H1 (cell line): ENCODE measurements around the gene CYTH1. TPM values are rescaled to one million over a fixed set of nuclear protein-coding genes. Genes with fewer than 3 reads are reported as not detected.

Source experiments
- CHD1 ChIP-seq: IDR thresholded peaks from 2 replicates; pipeline ENCODE4 v1.6.1; 2012; ENCODE audit warnings: low read depth, low read length, improper control_type of control experiment
- CREB1 ChIP-seq: IDR thresholded peaks from 2 replicates; pipeline ENCODE4 v1.6.1; 2012; ENCODE audit warnings: inconsistent platforms
- JUN ChIP-seq: IDR thresholded peaks from 2 replicates; pipeline ENCODE4 v1.6.1; 2011; ENCODE audit warnings: low read depth, mild to moderate bottlenecking, improper control_type of control experiment, low read length
- RBBP5 ChIP-seq: IDR thresholded peaks from 2 replicates; pipeline ENCODE4 v1.7.1; 2012; ENCODE audit warnings: low read depth, mild to moderate bottlenecking, inconsistent platforms, low read length, moderate library complexity, borderline replicate concordance
- RXRA ChIP-seq: IDR thresholded peaks from 2 replicates; pipeline ENCODE4 v1.6.1; 2011; ENCODE audit warnings: low read depth, mild to moderate bottlenecking, low read length, moderate library complexity; ENCODE audit not compliant: insufficient read depth
- polyA plus RNA-seq, 7 experiments: library from polyadenylated mRNA; depleted of rRNA in 3 of 7; stranded (reverse) in 5 of 7; unstranded in 2 of 7; fragments of >200 nt in 5 of 7; fragments of 200-250 nt in 2 of 7; gene quantifications; 1 replicate in 5 of 7; 2 replicates in 1 of 7; 4 replicates in 1 of 7; pipeline versions ENCODE4 v1.2.1 to v1.2.3, GENCODE V29; 2011 to 2013; ENCODE audit warnings: missing spikeins in 2 of 7, mixed read lengths in 2 of 7
- total RNA-seq: library from RNA; stranded (reverse); fragmentation: NEBNext Ultra II Directional; extraction: Animal tissue kit (Norgen Biotek cat#: 25700); gene quantifications from 2 replicates; pipeline ENCODE4 v1.2.1, GENCODE V29; 2021
- TF ChIP-seq, protein P1 (sequence below): IDR thresholded peaks from 2 replicates; pipeline ENCODE4 v1.6.1; 2011; ENCODE audit warnings: low read length, improper control_type of control experiment

CYTH1 gene
- total and polyA plus RNA-seq, 2 of the 8 experiments (the other 6 are each of a cell fraction or from before 2014, with no cell fraction given) = 12.8 to 14.8 TPM

DNA sequence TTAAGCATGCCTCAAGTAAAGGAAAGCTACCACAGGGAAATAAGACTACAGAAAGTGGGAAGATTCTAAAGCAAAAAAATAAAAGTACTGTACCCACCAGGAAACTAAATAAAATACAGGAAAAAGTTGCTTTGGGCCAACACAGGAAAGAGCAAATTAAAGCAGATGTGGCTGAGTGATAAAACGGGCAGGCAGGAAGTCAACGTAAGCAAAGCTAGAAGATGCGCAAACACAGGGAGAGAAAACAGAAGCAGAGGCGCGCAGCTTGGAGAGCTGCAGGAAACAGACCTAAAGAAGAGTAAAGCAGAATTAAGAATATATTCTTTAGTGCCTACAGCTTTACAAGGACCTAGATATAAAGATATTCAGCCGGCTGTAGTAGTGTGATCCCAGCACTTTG lies 36.9 kb upstream of the CYTH1 start (continued):
- TF ChIP-seq CREB1 (no peak), RXRA (no peak), RBBP5 (no peak), CHD1 (no peak), JUN (no peak)
- TF ChIP-seq, protein P1, sequence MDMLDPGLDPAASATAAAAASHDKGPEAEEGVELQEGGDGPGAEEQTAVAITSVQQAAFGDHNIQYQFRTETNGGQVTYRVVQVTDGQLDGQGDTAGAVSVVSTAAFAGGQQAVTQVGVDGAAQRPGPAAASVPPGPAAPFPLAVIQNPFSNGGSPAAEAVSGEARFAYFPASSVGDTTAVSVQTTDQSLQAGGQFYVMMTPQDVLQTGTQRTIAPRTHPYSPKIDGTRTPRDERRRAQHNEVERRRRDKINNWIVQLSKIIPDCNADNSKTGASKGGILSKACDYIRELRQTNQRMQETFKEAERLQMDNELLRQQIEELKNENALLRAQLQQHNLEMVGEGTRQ = no peak
